OCI-LY3 (cell line): ENCODE measurements around the gene PAXX.

ENCODE experiments used
- H2AFZ ChIP-seq: fragments of 200-600, 300-600 bp; shearing (Covaris generic); 2 replicates; pipeline ENCODE4 v1.6.0; 2014; ENCODE audit warnings: antibody characterized with exemption, low read depth, low read length
- H3K27ac ChIP-seq: fragments of 200-600, 300-600 bp; sonication (generic); 2 replicates; pipeline ENCODE4 v1.5.1; 2014; ENCODE audit warnings: mild to moderate bottlenecking, low read length, moderate library complexity, mixed read lengths
- H3K27me3 ChIP-seq: fragments of 200-600, 300-600 bp; sonication (generic); 2 replicates; pipeline ENCODE4 v1.6.1; 2014; ENCODE audit warnings: low read depth, low read length, mixed read lengths
- H3K36me3 ChIP-seq: fragments of 200-600, 300-600 bp; sonication (generic); replicated peaks from 2 replicates; pipeline ENCODE3; 2014; ENCODE audit warnings: low read depth, low read length, mixed read lengths
- H3K4me1 ChIP-seq: fragments of 300-600, 200-600 bp; sonication (generic); 2 replicates; pipeline ENCODE4 v1.6.1; 2014; ENCODE audit warnings: low read length, mixed read lengths
- H3K4me2 ChIP-seq: fragments of 200-600, 300-600 bp; sonication (generic); 2 replicates; pipeline ENCODE4 v1.6.1; 2014; ENCODE audit warnings: low read length, mixed read lengths
- H3K4me3 ChIP-seq: fragments of 300-600, 200-600 bp; sonication (generic); 2 replicates; pipeline ENCODE4 v1.5.1; 2014; ENCODE audit warnings: antibody characterized with exemption, mild to moderate bottlenecking, low read length, moderate library complexity
- H3K79me2 ChIP-seq: fragments of 300-600, 200-600 bp; shearing (Covaris generic); 2 replicates; pipeline ENCODE4 v1.6.1; 2014; ENCODE audit warnings: mild to moderate bottlenecking, low read length, mixed read lengths
- H3K9ac ChIP-seq: fragments of 300-600, 200-600 bp; shearing (Covaris generic); 2 replicates; pipeline ENCODE4 v1.6.0; 2014; ENCODE audit warnings: mild to moderate bottlenecking, low read length, moderate library complexity
- H3K9me3 ChIP-seq: fragments of 200-600, 300-600 bp; shearing (Covaris generic); 2 replicates; pipeline ENCODE4 v1.6.1; 2014; ENCODE audit warnings: low read length, mixed read lengths; ENCODE audit not compliant: insufficient read depth
- H4K20me1 ChIP-seq: fragments of 200-600, 300-600 bp; sonication (generic); 2 replicates; pipeline ENCODE4 v1.6.1; 2016; ENCODE audit warnings: low read length, mixed read lengths; ENCODE audit not compliant: insufficient read depth
- EZH2phosphoT487 ChIP-seq: fragments of 200-600 bp; shearing (Covaris generic); IDR thresholded peaks from 2 replicates; pipeline ENCODE4 v1.6.1; 2018; ENCODE audit warnings: antibody characterized with exemption, mixed run types, low read depth
- TF ChIP-seq, protein P1 (sequence below): fragments of 200-600, 300-600 bp; sonication (generic); IDR thresholded peaks from 2 replicates; pipeline ENCODE4 v1.5.1; 2014; ENCODE audit warnings: antibody characterized with exemption, low read length, low read depth

PAXX gene

DNA sequence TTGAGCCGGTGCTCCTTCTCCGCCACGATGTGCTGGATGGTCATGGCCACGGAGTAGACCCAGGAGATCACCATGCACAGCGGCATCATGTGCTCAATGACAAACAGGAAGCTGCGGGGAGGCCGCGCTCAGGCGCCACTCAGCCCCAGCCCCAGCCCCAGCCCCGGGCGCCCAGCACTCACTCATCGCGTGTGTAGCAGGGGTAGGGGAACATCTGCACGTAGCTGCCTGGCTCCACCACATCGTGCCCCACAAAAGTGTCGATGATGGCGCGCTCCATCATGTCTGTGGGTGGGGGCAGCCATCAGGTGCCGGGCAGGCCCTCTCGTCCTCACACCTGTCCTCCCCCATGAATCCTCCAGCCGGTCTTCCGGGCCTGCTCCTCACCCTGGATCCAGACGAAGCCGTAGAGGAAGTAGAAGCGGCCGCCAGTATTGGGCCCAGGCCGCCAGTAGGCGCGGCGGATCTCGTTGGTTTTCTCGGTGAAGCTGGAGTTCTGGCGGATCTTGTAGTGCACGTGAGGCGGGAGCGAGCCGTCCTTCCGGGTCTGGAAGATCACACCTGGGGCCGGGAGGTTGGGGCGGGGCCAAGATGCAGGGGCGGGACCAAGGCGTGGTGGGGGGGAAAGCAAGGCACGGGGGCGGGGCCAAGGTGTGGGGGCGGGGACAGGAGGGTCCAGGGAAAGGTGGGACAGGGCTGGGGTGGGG lies 25.7 kb downstream of the PAXX start:
- H3K9me3 ChIP-seq = no peaks in the 10 kb centered on the region
- no peaks in the 10 kb centered on the region for H3K4me1 ChIP-seq
- no peak overlapping the region for H3K9ac ChIP-seq
- H2AFZ ChIP-seq = no peak overlapping the region
- TF ChIP-seq EZH2phosphoT487 = no peak
- TF ChIP-seq, protein P1, sequence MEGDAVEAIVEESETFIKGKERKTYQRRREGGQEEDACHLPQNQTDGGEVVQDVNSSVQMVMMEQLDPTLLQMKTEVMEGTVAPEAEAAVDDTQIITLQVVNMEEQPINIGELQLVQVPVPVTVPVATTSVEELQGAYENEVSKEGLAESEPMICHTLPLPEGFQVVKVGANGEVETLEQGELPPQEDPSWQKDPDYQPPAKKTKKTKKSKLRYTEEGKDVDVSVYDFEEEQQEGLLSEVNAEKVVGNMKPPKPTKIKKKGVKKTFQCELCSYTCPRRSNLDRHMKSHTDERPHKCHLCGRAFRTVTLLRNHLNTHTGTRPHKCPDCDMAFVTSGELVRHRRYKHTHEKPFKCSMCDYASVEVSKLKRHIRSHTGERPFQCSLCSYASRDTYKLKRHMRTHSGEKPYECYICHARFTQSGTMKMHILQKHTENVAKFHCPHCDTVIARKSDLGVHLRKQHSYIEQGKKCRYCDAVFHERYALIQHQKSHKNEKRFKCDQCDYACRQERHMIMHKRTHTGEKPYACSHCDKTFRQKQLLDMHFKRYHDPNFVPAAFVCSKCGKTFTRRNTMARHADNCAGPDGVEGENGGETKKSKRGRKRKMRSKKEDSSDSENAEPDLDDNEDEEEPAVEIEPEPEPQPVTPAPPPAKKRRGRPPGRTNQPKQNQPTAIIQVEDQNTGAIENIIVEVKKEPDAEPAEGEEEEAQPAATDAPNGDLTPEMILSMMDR = no peak
- no peak overlapping the region for H3K4me3 ChIP-seq
- H3K27ac ChIP-seq = no peak overlapping the region
- H3K36me3 ChIP-seq = no peaks in the 10 kb centered on the region
- no peaks in the 10 kb centered on the region for H3K79me2 ChIP-seq
- H4K20me1 ChIP-seq = no peaks in the 10 kb centered on the region
- H3K4me2 ChIP-seq = no peak overlapping the region
- no peaks in the 10 kb centered on the region for H3K27me3 ChIP-seq

DNA sequence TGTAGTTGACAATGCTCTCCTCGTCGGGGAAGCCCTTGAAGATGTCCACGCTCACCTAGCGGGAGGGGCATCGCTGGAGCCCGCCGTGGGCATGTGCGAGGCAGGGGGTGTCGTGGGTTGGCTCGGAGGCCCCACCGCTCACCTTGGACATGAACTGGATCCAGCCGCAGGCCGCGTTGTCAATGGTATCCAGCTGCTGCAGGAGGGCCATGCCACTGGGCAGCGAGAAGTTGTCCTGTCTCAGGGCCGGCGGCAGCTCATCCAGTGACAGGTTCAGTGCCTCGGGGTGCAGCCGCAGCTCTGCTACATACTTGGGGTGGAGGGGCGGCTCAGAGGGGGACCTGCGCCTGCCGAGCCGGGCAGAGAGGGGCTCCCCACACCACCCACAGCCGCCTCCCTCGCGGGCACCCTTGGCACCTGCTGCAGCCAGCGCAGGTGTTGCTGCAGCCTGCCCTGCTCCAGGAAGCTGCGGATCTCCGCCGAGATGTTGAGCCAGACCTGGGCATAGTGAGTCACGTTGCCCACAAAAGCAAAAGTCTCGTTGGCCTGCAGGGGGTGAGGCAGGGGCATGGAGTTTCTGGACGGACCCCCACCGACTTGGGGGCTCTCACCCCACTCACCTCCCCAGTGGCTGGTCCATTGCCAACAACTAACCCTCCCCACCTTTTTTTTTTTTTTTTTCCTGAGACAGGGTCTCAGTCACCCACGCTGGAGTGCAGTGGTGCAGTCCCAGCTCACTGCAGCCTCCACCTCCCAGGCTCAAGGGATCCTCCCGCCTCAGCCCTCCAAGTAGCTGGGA lies 26.7 kb downstream of the PAXX start:
- Histone ChIP-seq H3K9me3 (no peaks in the 10 kb centered on the region), H4K20me1 (no peaks in the 10 kb centered on the region), H3K4me1 (no peaks in the 10 kb centered on the region), H3K27me3 (no peaks in the 10 kb centered on the region), H3K4me3 (no peak overlapping the region), H3K36me3 (no peaks in the 10 kb centered on the region), H3K9ac (no peak overlapping the region), H3K4me2 (no peak overlapping the region), H3K27ac (no peak overlapping the region), H2AFZ (no peak overlapping the region), H3K79me2 (no peaks in the 10 kb centered on the region)
- TF ChIP-seq EZH2phosphoT487 = no peak
- TF ChIP-seq, protein P1 = no peak

DNA sequence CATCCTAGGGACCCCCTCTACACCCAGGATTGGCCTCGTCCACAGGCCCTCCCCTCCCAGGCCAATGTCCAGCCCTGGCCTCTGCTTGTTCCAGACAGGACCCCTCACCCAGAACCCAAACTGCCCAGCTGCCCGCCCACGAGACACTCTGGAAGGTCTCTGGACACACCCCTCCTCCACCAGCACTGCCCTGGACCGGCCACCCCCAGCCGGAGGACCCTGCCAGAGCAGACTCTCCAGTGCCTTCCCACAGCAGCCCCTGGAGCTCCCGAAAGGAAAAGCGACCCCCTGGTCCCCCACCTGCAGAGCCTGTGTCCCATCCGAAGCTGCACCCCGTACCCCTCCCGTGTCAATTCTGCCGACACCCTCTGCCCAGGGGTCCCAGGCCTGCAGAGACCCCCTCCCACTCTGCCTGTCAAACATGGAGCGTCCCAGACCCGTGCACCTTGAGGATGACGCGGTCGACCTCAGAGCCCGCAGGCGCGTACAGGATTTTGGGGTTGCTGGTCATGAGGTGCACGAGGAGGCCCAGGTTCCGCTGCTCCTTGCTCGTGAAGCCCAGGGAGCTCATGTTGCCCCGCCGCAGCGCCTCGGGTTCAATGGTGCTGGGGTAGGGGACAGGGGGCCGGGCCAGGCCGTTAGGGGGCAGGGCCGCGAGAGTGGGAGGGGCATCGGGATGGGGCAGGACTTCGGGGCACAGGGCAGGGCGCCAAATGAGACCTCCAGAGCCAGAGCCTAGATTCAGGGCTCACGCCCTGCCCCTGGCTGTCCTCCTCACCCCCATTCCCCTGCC lies 27.9 kb downstream of the PAXX start:
- no peak overlapping the region for H3K9ac ChIP-seq
- no peaks in the 10 kb centered on the region for H4K20me1 ChIP-seq
- H3K27ac ChIP-seq = no peak overlapping the region
- no peak overlapping the region for H3K4me3 ChIP-seq
- H3K79me2 ChIP-seq = no peaks in the 10 kb centered on the region
- no peak overlapping the region for H3K4me2 ChIP-seq
- H3K4me1 ChIP-seq = no peaks in the 10 kb centered on the region
- no peak for TF ChIP-seq EZH2phosphoT487
- H3K36me3 ChIP-seq = no peaks in the 10 kb centered on the region
- H3K9me3 ChIP-seq = no peaks in the 10 kb centered on the region
- no peak overlapping the region for H2AFZ ChIP-seq
- H3K27me3 ChIP-seq = no peaks in the 10 kb centered on the region

GRCh38 chr9:137020771-137021567 lies 28.7 kb downstream of the PAXX start:
- peaks cover 5% of the 10 kb centered on the region; the same call in 1 of the 2 replicates for H3K4me1 ChIP-seq
- no peak overlapping the region for H3K27ac ChIP-seq
- TF ChIP-seq EZH2phosphoT487 = no peak
- TF ChIP-seq, protein P1 = no peak
- no peak overlapping the region for H3K4me3 ChIP-seq
- no peaks in the 10 kb centered on the region for H3K27me3 ChIP-seq
- H3K9ac ChIP-seq = no peak overlapping the region
- no peaks in the 10 kb centered on the region for H3K79me2 ChIP-seq
- H4K20me1 ChIP-seq = no peaks in the 10 kb centered on the region
- H3K36me3 ChIP-seq = no peaks in the 10 kb centered on the region
- H3K9me3 ChIP-seq = no peaks in the 10 kb centered on the region
- no peak overlapping the region for H2AFZ ChIP-seq
- H3K4me2 ChIP-seq = no peak overlapping the region
